HUES64 (cell line): ENCODE results near the gene KRT32.

ENCODE experiments used
- H3K27ac ChIP-seq: 2 replicates; pipeline ENCODE4 v1.7.0; 2013; ENCODE audit warnings: low read depth, low read length, inconsistent platforms
- H3K27me3 ChIP-seq: 2 replicates; pipeline ENCODE4 v1.6.1; 2013; ENCODE audit warnings: mild to moderate bottlenecking, low read length; ENCODE audit not compliant: insufficient read depth
- H3K36me3 ChIP-seq: 2 replicates; pipeline ENCODE4 v1.6.1; 2013; ENCODE audit warnings: mild to moderate bottlenecking, low read length; ENCODE audit not compliant: insufficient read depth
- H3K4me1 ChIP-seq: 2 replicates; pipeline ENCODE4 v1.6.1; 2013; ENCODE audit warnings: mild to moderate bottlenecking, low read length, moderate library complexity; ENCODE audit not compliant: insufficient read depth
- H3K4me3 ChIP-seq: 2 replicates; pipeline ENCODE4 v1.5.1; 2013; ENCODE audit warnings: mild to moderate bottlenecking, low read length, moderate library complexity
- H3K9ac ChIP-seq: 2 replicates; pipeline ENCODE4 v1.6.1; 2013; ENCODE audit warnings: mild to moderate bottlenecking, low read depth, low read length
- H3K9me3 ChIP-seq: 2 replicates; pipeline ENCODE4 v1.6.1; 2013; ENCODE audit warnings: low read depth, low read length; ENCODE audit not compliant: insufficient read depth
- WGBS: fragments of 150-250, 120-280 bp; methylation state at CpG from one replicate; pipeline ENCODE4 v1.1.7; 2013; ENCODE audit warnings: missing lambda C conversion rate; 5-methylcytosine and 5-hydroxymethylcytosine counted together

The KRT32 gene

GRCh38 chr17:41462705-41463104, 4.5 kb downstream of the KRT32 start:
- no peak overlapping the region for H3K4me3 ChIP-seq
- no peak overlapping the region for H3K27ac ChIP-seq
- no peaks in the 10 kb centered on the region for H3K36me3 ChIP-seq
- H3K27me3 ChIP-seq = no peaks in the 10 kb centered on the region
- 79% methylated on average over 15 of the region's 15 CpGs for WGBS
- H3K9me3 ChIP-seq = no peaks in the 10 kb centered on the region
- H3K4me1 ChIP-seq = no peaks in the 10 kb centered on the region
- H3K9ac ChIP-seq = no peak overlapping the region

GRCh38 chr17:41457676-41458075, 9.5 kb downstream of the KRT32 start:
- H3K27ac ChIP-seq = no peak overlapping the region
- 89% methylated on average over 4 of the region's 4 CpGs for WGBS
- H3K4me1 ChIP-seq = no peaks in the 10 kb centered on the region
- no peak overlapping the region for H3K9ac ChIP-seq
- no peak overlapping the region for H3K4me3 ChIP-seq
- H3K27me3 ChIP-seq = no peaks in the 10 kb centered on the region
- no peaks in the 10 kb centered on the region for H3K36me3 ChIP-seq
- H3K9me3 ChIP-seq = no peaks in the 10 kb centered on the region

GRCh38 chr17:41456204-41456603, 11.0 kb downstream of the KRT32 start:
- H3K4me3 ChIP-seq = no peak overlapping the region

GRCh38 chr17:41455236-41455635, 11.9 kb downstream of the KRT32 start:
- Histone ChIP-seq H3K4me3 (no peak overlapping the region), H3K36me3 (no peaks in the 10 kb centered on the region), H3K9ac (no peak overlapping the region), H3K27me3 (no peaks in the 10 kb centered on the region), H3K4me1 (no peaks in the 10 kb centered on the region), H3K27ac (no peak overlapping the region), H3K9me3 (peaks cover 8% of the 10 kb centered on the region; the same call in 1 of the 2 replicates)
- WGBS = 83% methylated on average over 1 of the region's 1 CpG

More at GRCh38 chr17:41456204-41456603, 11.0 kb downstream of the KRT32 start:
- WGBS = 82% methylated on average over 3 of the region's 3 CpGs
- Histone ChIP-seq H3K27ac (no peak overlapping the region), H3K9me3 (peaks cover 4% of the 10 kb centered on the region; the same call in 1 of the 2 replicates), H3K36me3 (no peaks in the 10 kb centered on the region), H3K27me3 (no peaks in the 10 kb centered on the region), H3K4me1 (no peaks in the 10 kb centered on the region), H3K9ac (no peak overlapping the region)

- no peaks in the 10 kb centered on the region for H3K4me1 ChIP-seq
- H3K27me3 ChIP-seq = no peaks in the 10 kb centered on the region
- no peak overlapping the region for H3K9ac ChIP-seq
- H3K9me3 ChIP-seq = peaks cover 8% of the 10 kb centered on the region; the same call in 1 of the 2 replicates
- no peak overlapping the region for H3K4me3 ChIP-seq
- H3K36me3 ChIP-seq = no peaks in the 10 kb centered on the region
- 95% methylated on average over 3 of the region's 3 CpGs for WGBS
- no peak overlapping the region for H3K27ac ChIP-seq
These were observed 14.1 kb downstream of the KRT32 start for GRCh38 chr17:41453066-41453465.

DNA sequence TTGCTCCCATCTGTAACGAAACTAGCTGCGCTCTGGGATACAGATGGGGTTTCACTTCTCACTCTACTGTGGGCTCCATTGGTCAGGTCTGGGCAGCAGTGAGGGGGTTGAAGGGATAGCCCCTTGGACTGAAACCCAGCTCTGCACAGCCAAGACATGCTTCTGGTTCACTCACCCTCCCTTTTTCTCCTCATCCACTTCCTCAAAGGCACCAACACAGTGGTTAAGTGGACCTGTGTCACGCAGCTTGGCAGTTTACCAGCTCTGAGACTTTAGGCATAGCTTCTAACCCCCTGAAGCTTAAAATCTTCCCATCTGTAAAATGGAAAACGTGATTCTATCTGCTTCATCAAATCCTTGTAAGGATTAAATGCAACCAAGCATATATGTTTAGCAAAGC, 14.9 kb downstream of the KRT32 start:
- WGBS = 72% methylated on average over 4 of the region's 4 CpGs
- no peaks in the 10 kb centered on the region for H3K36me3 ChIP-seq
- H3K9me3 ChIP-seq = peaks cover 8% of the 10 kb centered on the region; the same call in 1 of the 2 replicates
- H3K27me3 ChIP-seq = no peaks in the 10 kb centered on the region
- no peaks in the 10 kb centered on the region for H3K4me1 ChIP-seq
- H3K4me3 ChIP-seq = no peak overlapping the region
- H3K9ac ChIP-seq = no peak overlapping the region
- H3K27ac ChIP-seq = no peak overlapping the region

DNA sequence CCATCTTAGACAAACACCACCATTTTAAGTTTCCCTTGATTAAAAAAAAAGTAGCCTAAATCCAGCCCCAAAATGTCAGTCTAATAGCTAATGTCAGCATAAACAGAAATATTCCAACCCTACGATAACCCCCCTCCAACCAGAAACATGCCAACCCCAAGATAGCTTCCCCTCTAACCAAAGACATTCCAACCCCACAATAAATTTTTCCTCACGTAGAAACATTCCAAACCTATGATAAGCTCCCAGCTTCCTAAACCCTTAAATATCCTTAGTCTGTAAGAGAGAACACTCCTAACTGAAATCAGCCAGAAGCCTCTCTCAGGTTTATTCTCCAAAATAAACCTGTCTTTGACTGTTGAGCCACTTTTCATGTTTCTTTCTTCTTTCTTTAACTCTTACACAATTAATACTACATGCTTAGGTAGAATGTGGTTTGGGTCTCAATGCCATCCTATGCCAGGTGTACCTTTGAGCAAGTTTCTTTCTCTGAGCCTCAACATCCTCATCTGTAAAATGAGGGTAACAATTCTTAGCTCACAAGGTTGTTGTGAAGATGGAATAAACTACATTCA, 15.9 kb downstream of the KRT32 start:
- Histone ChIP-seq H3K4me1 (no peaks in the 10 kb centered on the region), H3K9ac (no peak overlapping the region), H3K9me3 (peaks cover 8% of the 10 kb centered on the region; the same call in 1 of the 2 replicates), H3K27ac (no peak overlapping the region), H3K4me3 (no peak overlapping the region), H3K36me3 (no peaks in the 10 kb centered on the region), H3K27me3 (no peaks in the 10 kb centered on the region)
- WGBS = 92% methylated on average over 2 of the region's 2 CpGs

GRCh38 chr17:41449008-41449407, 18.2 kb downstream of the KRT32 start:
- H3K36me3 ChIP-seq = no peaks in the 10 kb centered on the region
- no peaks in the 10 kb centered on the region for H3K4me1 ChIP-seq
- H3K9me3 ChIP-seq = peaks cover 8% of the 10 kb centered on the region; the same call in 1 of the 2 replicates
- H3K27ac ChIP-seq = no peak overlapping the region
- no peaks in the 10 kb centered on the region for H3K27me3 ChIP-seq
- 93% methylated on average over 6 of the region's 6 CpGs for WGBS
- H3K9ac ChIP-seq = no peak overlapping the region
- no peak overlapping the region for H3K4me3 ChIP-seq

GRCh38 chr17:41448506-41448905, 18.7 kb downstream of the KRT32 start:
- Histone ChIP-seq H3K27me3 (no peaks in the 10 kb centered on the region), H3K4me1 (no peaks in the 10 kb centered on the region), H3K4me3 (no peak overlapping the region), H3K9me3 (peaks cover 8% of the 10 kb centered on the region; the same call in 1 of the 2 replicates), H3K27ac (no peak overlapping the region), H3K36me3 (no peaks in the 10 kb centered on the region), H3K9ac (no peak overlapping the region)
- 74% methylated on average over 2 of the region's 2 CpGs for WGBS

- no peak overlapping the region for H3K4me3 ChIP-seq
- no peaks in the 10 kb centered on the region for H3K4me1 ChIP-seq
- WGBS = 79% methylated on average over 2 of the region's 2 CpGs
- peaks cover 8% of the 10 kb centered on the region; the same call in 1 of the 2 replicates for H3K9me3 ChIP-seq
- no peak overlapping the region for H3K9ac ChIP-seq
- no peaks in the 10 kb centered on the region for H3K27me3 ChIP-seq
- H3K27ac ChIP-seq = no peak overlapping the region
- no peaks in the 10 kb centered on the region for H3K36me3 ChIP-seq
These were observed 20.4 kb downstream of the KRT32 start for GRCh38 chr17:41446806-41447205.

DNA sequence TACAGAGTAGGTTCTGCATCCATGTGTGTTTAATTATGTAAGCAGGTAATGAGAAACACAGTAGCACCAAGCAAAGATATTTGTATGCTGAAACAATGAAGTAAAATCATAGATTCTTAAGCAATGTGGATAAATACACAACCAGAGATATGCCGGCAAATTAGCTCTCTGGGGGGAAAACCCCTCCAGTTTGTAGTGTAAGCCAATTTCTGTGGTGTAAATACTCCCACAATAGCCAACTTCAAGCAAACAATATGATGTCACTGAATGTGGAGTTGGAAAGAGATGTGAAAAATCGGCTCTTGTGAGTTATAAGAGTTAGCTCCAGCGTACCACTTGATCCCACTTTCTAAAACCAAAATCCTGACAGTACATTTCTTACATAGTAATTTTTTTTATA, 22.5 kb downstream of the KRT32 start:
- WGBS = 100% methylated on average over 1 of the region's 3 CpGs
- Histone ChIP-seq H3K4me1 (no peaks in the 10 kb centered on the region), H3K27me3 (no peaks in the 10 kb centered on the region), H3K4me3 (no peak overlapping the region), H3K36me3 (no peaks in the 10 kb centered on the region), H3K9me3 (no peaks in the 10 kb centered on the region), H3K9ac (no peak overlapping the region), H3K27ac (no peak overlapping the region)

GRCh38 chr17:41444186-41444585, 23.0 kb downstream of the KRT32 start:
- no peaks in the 10 kb centered on the region for H3K4me1 ChIP-seq
- WGBS = 94% methylated on average over 1 of the region's 1 CpG
- no peak overlapping the region for H3K9ac ChIP-seq
- H3K27ac ChIP-seq = no peak overlapping the region
- no peaks in the 10 kb centered on the region for H3K27me3 ChIP-seq
- no peaks in the 10 kb centered on the region for H3K9me3 ChIP-seq
- H3K4me3 ChIP-seq = no peak overlapping the region
- no peaks in the 10 kb centered on the region for H3K36me3 ChIP-seq
